ENCODE data around the gene ZNF143. TPM values are rescaled to one million over a fixed set of nuclear protein-coding genes. Genes with fewer than 3 reads are reported as not detected.
A peak's percentile ranks its signal among the peaks of the same experiment; 100 is the strongest.

ZNF143 gene
- total RNA-seq, 1 experiment from 2014 or later: 11.4 TPM

DNA sequence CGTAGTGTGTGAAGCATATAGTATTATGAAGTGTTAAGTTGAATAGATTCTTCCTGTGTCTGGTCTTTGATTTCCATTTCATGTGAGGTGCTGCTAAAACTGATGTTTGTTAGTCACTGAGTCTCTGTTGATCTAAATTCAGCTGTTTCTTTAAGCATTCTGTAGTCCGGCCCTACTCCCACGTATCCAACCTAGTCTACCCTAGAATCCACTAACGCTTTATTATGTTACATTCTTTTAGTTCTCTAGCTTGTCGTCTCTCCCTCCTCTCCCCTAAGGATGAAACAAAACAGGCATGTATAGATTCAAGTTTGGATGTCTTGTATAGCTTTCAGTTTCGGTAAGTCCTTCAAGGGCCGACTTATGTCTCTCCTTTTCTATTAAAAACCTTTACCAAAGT, 116.7 kb downstream of the ZNF143 start:
- peaks cover 78% of the 10 kb centered on the region for H3K36me3 ChIP-seq
- peak overlapping the region; percentile 82 for H3K4me3 ChIP-seq
- H3K9me3 ChIP-seq: no peaks in the 10 kb centered on the region
- DNase-seq: no peak
- no peaks in the 10 kb centered on the region for H3K27me3 ChIP-seq

Other genes starting within 250 kb of the ZNF143 start
- 58.5 and 58.7 TPM in 2 replicates for gene DENND5A, start 195.7 kb upstream of the ZNF143 start, total RNA-seq (2014; rRNA removed; shearing (Covaris generic); ENCODE audit: low replicate concordance)
- gene TMEM41B, start 146.4 kb upstream of the ZNF143 start, total RNA-seq (2014; rRNA removed; shearing (Covaris generic); ENCODE audit: low replicate concordance): 44.5 and 54.9 TPM in 2 replicates
- 115 and 285 TPM in 2 replicates for gene IPO7, start 76.4 kb upstream of the ZNF143 start, total RNA-seq (2014; rRNA removed; shearing (Covaris generic); ENCODE audit: low replicate concordance)
- gene WEE1, start 112.7 kb downstream of the ZNF143 start, total RNA-seq (2014; rRNA removed; shearing (Covaris generic); ENCODE audit: low replicate concordance): 34.8 and 35.6 TPM in 2 replicates
- 20.0 and 22.8 TPM in 2 replicates for gene SWAP70, start 203.1 kb downstream of the ZNF143 start, total RNA-seq (2014; rRNA removed; shearing (Covaris generic); ENCODE audit: low replicate concordance)